GM12873 (cell line): ENCODE measurements around the gene IL2RA.
A peak's percentile ranks its signal among the peaks of the same experiment; 100 is the strongest.

Experiments
- TF ChIP-seq, protein P1 (sequence below): IDR thresholded peaks from 2 replicates; pipeline ENCODE4 v1.5.1; 2012; ENCODE audit warnings: low read depth, mild to moderate bottlenecking, moderate library complexity, low read length, control low read depth; ENCODE audit not compliant: insufficient read depth; ENCODE audit errors: missing control alignments

The IL2RA gene

DNA sequence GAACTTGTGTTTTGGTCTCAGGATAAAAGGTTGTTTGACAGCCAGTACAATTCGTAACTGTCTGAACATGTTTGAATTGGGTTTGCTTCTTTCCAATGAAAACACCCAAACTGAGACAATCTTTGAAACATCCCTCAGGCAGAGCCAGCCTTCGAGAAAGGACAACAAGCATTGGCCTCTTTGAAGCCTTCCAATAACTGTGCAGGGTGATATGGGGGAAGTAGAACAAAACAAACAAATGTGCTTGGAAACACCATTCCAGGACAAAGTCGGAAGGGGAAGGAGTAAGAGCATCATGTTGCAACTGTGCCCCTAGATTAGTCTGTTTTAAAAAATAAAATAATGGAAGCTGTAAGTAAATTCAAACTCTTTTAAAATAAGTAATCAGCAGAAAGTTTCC lies 39.5 kb downstream of the IL2RA start:
- TF ChIP-seq, protein P1, sequence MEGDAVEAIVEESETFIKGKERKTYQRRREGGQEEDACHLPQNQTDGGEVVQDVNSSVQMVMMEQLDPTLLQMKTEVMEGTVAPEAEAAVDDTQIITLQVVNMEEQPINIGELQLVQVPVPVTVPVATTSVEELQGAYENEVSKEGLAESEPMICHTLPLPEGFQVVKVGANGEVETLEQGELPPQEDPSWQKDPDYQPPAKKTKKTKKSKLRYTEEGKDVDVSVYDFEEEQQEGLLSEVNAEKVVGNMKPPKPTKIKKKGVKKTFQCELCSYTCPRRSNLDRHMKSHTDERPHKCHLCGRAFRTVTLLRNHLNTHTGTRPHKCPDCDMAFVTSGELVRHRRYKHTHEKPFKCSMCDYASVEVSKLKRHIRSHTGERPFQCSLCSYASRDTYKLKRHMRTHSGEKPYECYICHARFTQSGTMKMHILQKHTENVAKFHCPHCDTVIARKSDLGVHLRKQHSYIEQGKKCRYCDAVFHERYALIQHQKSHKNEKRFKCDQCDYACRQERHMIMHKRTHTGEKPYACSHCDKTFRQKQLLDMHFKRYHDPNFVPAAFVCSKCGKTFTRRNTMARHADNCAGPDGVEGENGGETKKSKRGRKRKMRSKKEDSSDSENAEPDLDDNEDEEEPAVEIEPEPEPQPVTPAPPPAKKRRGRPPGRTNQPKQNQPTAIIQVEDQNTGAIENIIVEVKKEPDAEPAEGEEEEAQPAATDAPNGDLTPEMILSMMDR: no peak

DNA sequence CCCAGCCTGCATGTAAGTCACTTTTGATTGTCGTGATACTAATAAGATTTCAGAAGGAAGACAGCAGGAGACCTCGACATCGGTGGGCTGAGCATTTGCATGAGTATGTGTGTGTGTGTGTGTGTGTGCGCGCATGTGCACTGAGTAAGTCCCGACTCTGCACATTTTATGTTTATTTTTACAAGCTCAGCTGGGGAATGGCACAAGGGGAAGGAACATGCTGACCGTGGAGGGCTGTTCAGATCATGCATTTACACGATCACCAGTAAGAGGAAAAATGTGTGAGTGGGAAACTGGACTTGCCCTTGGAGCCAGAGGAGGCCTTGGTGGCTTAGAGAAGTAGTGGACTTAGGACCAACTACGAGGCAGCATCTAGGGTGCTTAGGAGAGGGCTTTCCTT lies 41.3 kb downstream of the IL2RA start:
- TF ChIP-seq, protein P1: no peak

DNA sequence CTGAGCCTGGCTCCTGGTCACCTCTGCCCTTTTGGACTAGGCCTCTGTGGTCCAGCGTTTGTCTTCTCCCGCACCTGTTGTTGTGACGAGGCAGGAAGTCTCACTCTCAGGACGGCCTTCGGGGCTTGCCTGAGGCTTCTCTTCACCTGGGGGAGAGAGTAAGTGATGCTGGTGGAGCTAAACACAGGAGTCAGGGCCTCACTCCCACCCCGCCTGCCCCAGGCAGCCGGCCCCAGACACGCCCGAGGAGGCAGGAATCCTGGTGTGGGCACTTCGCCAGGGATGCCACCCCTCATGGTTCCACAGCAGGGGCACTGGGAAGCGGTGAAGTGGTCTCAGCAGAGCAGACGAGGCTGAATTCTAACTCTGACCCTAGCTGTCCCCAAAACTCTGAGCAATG lies 42.4 kb downstream of the IL2RA start:
- TF ChIP-seq, protein P1: no peak

DNA sequence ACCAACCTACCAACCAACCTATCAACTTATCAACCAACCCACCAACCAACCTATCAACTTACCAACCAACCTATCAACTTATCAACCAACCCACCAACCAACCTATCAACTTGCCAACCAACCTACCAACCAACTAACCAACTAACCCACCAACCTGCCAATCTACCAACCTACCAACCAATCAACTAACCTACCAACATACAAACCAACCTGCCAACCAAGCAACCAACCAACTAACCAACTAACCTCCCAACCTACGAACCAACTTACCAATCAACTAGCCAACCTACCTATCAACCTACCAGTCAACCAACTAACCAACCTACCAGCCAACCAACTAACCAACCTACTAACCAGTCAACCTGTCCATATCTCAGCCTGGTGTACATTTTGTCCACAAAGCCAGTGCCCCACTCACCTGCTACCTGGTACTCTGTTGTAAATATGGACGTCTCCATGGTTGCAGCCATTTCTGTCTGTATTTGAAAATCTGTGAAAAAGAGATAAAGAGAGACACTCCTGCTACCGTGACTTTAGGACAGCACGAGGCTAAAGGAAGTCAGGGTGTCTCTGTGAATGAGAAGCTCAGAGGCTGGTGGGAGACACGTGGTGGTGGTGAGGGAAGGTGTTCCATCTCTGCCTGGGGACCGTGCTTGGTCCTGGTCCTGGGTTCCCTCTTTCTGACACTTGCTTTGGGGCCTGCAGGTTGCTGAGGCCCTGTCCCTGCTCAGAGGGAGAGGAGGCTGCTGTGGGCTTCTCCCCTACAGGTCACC lies 43.0 kb downstream of the IL2RA start:
- TF ChIP-seq, protein P1: no peak

DNA sequence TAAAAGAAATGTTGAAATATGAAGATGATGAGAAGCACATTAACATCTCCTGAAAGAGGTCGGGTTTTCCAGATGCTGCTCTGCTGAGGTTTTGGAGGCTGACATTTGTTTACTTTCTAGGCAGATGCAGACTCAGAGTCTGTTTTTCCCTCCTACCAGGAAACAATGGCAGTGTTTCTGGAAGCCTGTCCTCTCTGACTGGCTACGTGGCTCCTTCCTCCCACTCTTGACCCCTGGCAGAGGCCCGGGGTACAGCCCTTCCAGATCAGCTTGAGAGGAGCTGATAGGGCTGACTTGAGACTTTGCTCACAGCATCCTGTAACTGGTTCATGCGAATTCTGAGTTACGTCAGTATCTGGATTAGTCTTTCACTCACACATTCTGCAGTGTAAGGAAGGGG lies 43.7 kb downstream of the IL2RA start:
- TF ChIP-seq, protein P1: no peak

DNA sequence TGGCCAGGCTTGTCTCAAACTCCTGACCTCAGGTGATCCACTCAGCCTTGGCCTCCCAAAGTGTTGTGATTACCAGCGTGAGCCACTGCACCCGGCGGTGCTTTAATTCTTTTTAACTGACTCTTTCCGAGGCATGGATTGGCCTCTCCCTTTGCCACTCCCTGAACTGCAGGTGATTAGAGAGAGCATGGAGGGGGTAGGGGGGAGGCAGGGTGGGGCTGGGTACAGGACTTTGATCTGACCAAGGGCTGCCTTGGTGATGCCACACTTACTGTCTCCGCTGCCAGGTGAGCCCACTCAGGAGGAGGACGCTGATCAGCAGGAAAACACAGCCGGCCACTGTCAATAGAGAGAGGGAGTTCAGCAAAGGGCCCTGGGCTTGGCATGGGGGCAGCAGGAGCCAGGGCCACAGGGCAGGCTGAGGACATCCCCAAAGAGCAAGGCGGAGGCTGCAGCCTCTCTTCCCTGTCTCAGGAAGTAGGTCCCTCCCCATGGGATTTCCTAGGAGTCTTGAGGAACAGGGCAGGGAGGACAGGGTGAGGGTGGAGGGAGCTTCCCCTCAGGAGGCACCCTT lies 44.3 kb downstream of the IL2RA start:
- TF ChIP-seq, protein P1: no peak

DNA sequence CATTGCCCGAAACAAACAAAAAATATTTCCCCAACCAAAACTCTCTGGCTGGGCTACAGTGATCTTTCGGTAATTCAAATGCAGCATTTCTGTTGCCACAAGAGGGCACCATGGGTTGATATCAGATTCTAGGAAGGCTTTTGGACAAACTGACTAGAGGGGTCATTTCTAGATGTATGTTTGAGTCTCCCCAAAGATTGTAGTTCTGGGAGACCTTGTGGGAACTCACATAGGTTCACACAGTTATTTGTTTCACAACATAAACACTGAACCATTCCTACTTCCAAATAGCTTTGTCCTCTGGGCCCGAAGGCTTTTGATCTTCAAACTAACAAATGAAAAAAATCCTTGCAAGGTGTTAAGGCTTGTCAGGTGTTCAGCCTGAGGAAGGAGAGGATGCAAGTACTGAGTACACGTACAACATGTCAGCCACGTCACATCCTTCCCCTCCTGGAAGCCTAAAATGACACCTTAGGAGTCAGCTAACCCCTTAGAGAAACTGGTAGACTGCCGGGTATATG lies 47.9 kb downstream of the IL2RA start:
- TF ChIP-seq, protein P1: peak; percentile 78
